HepG2 (cell line): Measurements from ENCODE around the gene GSAP. TPM values are rescaled to one million over a fixed set of nuclear protein-coding genes. Genes with fewer than 3 reads are reported as not detected.

Experiments used
- AFF4 ChIP-seq: sonication (generic); formaldehyde crosslinking; IDR thresholded peaks from 2 replicates; pipeline ENCODE4 v1.4.0; 2020; ENCODE audit warnings: missing genetic modification reagents
- AGO2 ChIP-seq: fragments of 200-400 bp; formaldehyde crosslinking; optimal IDR thresholded peaks from 2 replicates; pipeline ENCODE3; 2017; ENCODE audit warnings: mild to moderate bottlenecking, low read depth, low read length, moderate library complexity
- EEA1 ChIP-seq: sonication (generic); formaldehyde crosslinking; IDR thresholded peaks from 2 replicates; pipeline ENCODE4 v1.5.1; 2020; ENCODE audit warnings: mild to moderate bottlenecking, missing genetic modification reagents, borderline replicate concordance
- EP300 ChIP-seq, 3 experiments: sonication (generic) in 1 of 3; formaldehyde crosslinking in 1 of 3; IDR thresholded peaks; 2 replicates each; pipeline versions ENCODE4 v1.5.1 to v1.6.1; 2011 to 2020; ENCODE audit warnings: low read depth in 2 of 3, low read length in 2 of 3, borderline replicate concordance in 1 of 3, improper control_type of control experiment in 1 of 3, mild to moderate bottlenecking in 1 of 3, missing genetic modification reagents in 1 of 3, moderate library complexity in 1 of 3
- GZF1 ChIP-seq: sonication (generic); formaldehyde crosslinking; IDR thresholded peaks from 2 replicates; pipeline ENCODE4 v1.5.1; 2020; ENCODE audit warnings: mild to moderate bottlenecking, missing genetic modification reagents
- HMGA1 ChIP-seq: sonication (generic); formaldehyde crosslinking; conservative IDR thresholded peaks from 2 replicates; pipeline ENCODE4 v1.4.0; 2020; ENCODE audit warnings: missing genetic modification reagents
- HNRNPH1 ChIP-seq: fragments of 200-400 bp; formaldehyde crosslinking; optimal IDR thresholded peaks from 2 replicates; pipeline ENCODE3; 2017; ENCODE audit warnings: mild to moderate bottlenecking, low read depth, low read length
- NCOA1 ChIP-seq: sonication (generic); formaldehyde crosslinking; IDR thresholded peaks from 2 replicates; pipeline ENCODE4 v1.9.0; 2021; ENCODE audit warnings: missing genetic modification reagents
- NFATC3 ChIP-seq: sonication (generic); formaldehyde crosslinking; IDR thresholded peaks from 2 replicates; pipeline ENCODE4 v1.5.1; 2020; ENCODE audit warnings: mild to moderate bottlenecking, missing genetic modification reagents
- NFKB2 ChIP-seq: sonication (generic); formaldehyde crosslinking; IDR thresholded peaks from 2 replicates; pipeline ENCODE4 v1.4.0; 2020; ENCODE audit warnings: missing genetic modification reagents, borderline replicate concordance
- PAWR ChIP-seq: sonication (generic); formaldehyde crosslinking; IDR thresholded peaks from 2 replicates; pipeline ENCODE4 v1.4.0; 2020; ENCODE audit warnings: missing genetic modification reagents, mild to moderate bottlenecking, borderline replicate concordance
- PRDM15 ChIP-seq: sonication (generic); formaldehyde crosslinking; IDR thresholded peaks from 2 replicates; pipeline ENCODE4 v1.4.0; 2020; ENCODE audit warnings: missing genetic modification reagents
- RAD51 ChIP-seq: fragments of 450-650 bp; IDR thresholded peaks from 2 replicates; pipeline ENCODE4 v1.6.1; 2016; ENCODE audit warnings: borderline replicate concordance
- RFXANK ChIP-seq: IDR thresholded peaks from 2 replicates; pipeline ENCODE4 v1.6.1; 2016
- TFAP4 ChIP-seq: sonication (generic); IDR thresholded peaks from 2 replicates; pipeline ENCODE4 v1.6.1; 2016; ENCODE audit warnings: low read depth, borderline replicate concordance
- ZFP90 ChIP-seq: sonication (generic); formaldehyde crosslinking; IDR thresholded peaks from 2 replicates; pipeline ENCODE4 v1.8.0; 2022; ENCODE audit warnings: missing genetic modification reagents, mild to moderate bottlenecking, inconsistent platforms, borderline replicate concordance
- ZNF326 ChIP-seq: sonication (generic); formaldehyde crosslinking; IDR thresholded peaks from 2 replicates; pipeline ENCODE4 v1.4.0; 2020; ENCODE audit warnings: missing genetic modification reagents, borderline replicate concordance
- ZNF335 ChIP-seq: sonication (generic); formaldehyde crosslinking; IDR thresholded peaks from 2 replicates; pipeline ENCODE4 v1.4.0; 2020; ENCODE audit warnings: missing genetic modification reagents
- ZNF605 ChIP-seq: sonication (generic); formaldehyde crosslinking; IDR thresholded peaks from 2 replicates; pipeline ENCODE4 v1.8.0; 2022; ENCODE audit warnings: mild to moderate bottlenecking, missing genetic modification reagents
- ZNF616 ChIP-seq: sonication (generic); formaldehyde crosslinking; IDR thresholded peaks from 2 replicates; pipeline ENCODE4 v1.5.0; 2020; ENCODE audit warnings: low read depth, mild to moderate bottlenecking, missing genetic modification reagents
- ZNF619 ChIP-seq: sonication (generic); formaldehyde crosslinking; IDR thresholded peaks from 2 replicates; pipeline ENCODE4 v1.4.0; 2020; ENCODE audit warnings: mild to moderate bottlenecking, missing genetic modification reagents
- ZNF766 ChIP-seq: sonication (generic); formaldehyde crosslinking; IDR thresholded peaks from 2 replicates; pipeline ENCODE4 v1.5.0; 2020; ENCODE audit warnings: missing genetic modification reagents, borderline replicate concordance
- polyA plus RNA-seq, 8 experiments: library from polyadenylated mRNA; depleted of rRNA in 3 of 8; stranded (reverse) in 7 of 8; unstranded in 1 of 8; fragments of >200 nt; fragmentation: Illumina TruSeq in 4 of 8; extraction: Trizol in 4 of 8; gene quantifications; 2 replicates each; pipeline versions ENCODE4 v1.2.1 to v1.2.3, GENCODE V29; 2011 to 2016; ENCODE audit warnings: low read depth in 4 of 8, missing spikeins in 1 of 8, mixed read lengths in 1 of 8; ENCODE audit not compliant: insufficient read depth in 1 of 8
- total RNA-seq, 5 experiments: library from RNA; depleted of rRNA; stranded (reverse); fragments of >200 nt; fragmentation: Illumina TruSeq; extraction: Trizol; gene quantifications; 2 replicates each; pipeline ENCODE4 v1.2.3, GENCODE V29; 2016; ENCODE audit warnings: low read depth in 1 of 5

Gene GSAP
- total and polyA plus RNA-seq, 2 of the 13 experiments (the other 11 are each of a cell fraction or from before 2014, with no cell fraction given): 34.6 to 40.6 TPM

- TF ChIP-seq ZNF766 (CRISPR knock-in tag) (no peak), ZNF619 (CRISPR knock-in tag) (no peak), NCOA1 (CRISPR knock-in tag) (no peak), PRDM15 (CRISPR knock-in tag) (no peak), RFXANK (no peak), EEA1 (CRISPR knock-in tag) (0 out of 2 replicates have a peak, but pooled peaks have one; percentile 16), ZFP90 (peak; percentile 60; the same call in 1 of the 2 replicates), NFATC3 (no peak), GZF1 (CRISPR knock-in tag) (no peak), NFKB2 (CRISPR knock-in tag) (peak; percentile 85; the same call in 1 of the 2 replicates), HNRNPH1 (no peak), ZNF605 (peak; percentile 77; the same call in 1 of the 2 replicates), ZNF335 (CRISPR knock-in tag) (no peak), EP300 (IDR thresholded peaks at IDR 0.05; ENCODE audit: low read depth in 2 of 2, low read length in 2 of 2) (0 out of 4 replicates have a peak, but pooled peaks of 1 of the 2 experiments have one; percentile 5), EP300 (CRISPR knock-in tag; IDR thresholded peaks at IDR 0.05; ENCODE audit: borderline replicate concordance) (no peak), AFF4 (CRISPR knock-in tag) (peak; percentile 92), ZNF616 (CRISPR knock-in tag) (no peak; the same call in 1 of the 2 replicates), TFAP4 (no peak), AGO2 (peak; percentile 99), PAWR (CRISPR knock-in tag) (no peak), HMGA1 (no peak), RAD51 (no peak), ZNF326 (no peak)
Observed at GRCh38 chr7:77415823-77416620, at the start of gene GSAP (continued).
